ENCODE results near the gene SYNE4. TPM values are rescaled to one million over a fixed set of nuclear protein-coding genes. Genes with fewer than 3 reads are reported as not detected.

The SYNE4 gene
- total and polyA plus RNA-seq, 2 experiments from 2014 or later, result 0.31 TPM; not detected in 1

- peak overlapping the region; percentile 75 for H3K9ac ChIP-seq
- peak overlapping the region; percentile 71 for H3K4me3 ChIP-seq
- no peaks in the 10 kb centered on the region for H3K9me3 ChIP-seq (ENCODE audit: low read depth)
- peaks cover 9% of the 10 kb centered on the region for H3F3A ChIP-seq (ENCODE audit: insufficient read depth)
- H3K36me3 ChIP-seq (ENCODE audit: low read depth), result no peaks in the 10 kb centered on the region
- no peak overlapping the region for H3K27ac ChIP-seq
- H3K9me2 ChIP-seq (ENCODE audit: insufficient read depth), result no peaks in the 10 kb centered on the region
- in situ Hi-C loops (cut with MboI), result no loop called here
- no peaks in the 10 kb centered on the region for H3K27me3 ChIP-seq (replicated peaks; ENCODE audit: insufficient read depth)
- peaks cover 26% of the 10 kb centered on the region for H3K79me2 ChIP-seq (ENCODE audit: insufficient read depth)
- peak; percentile 50 for DNase-seq
- no peak for TF ChIP-seq EZH2 (IDR thresholded peaks at IDR 0.05; ENCODE audit: insufficient read depth, poor library complexity, severe bottlenecking)
- no peak for TF ChIP-seq EZH2phosphoT487 (IDR thresholded peaks at IDR 0.05; ENCODE audit: insufficient read depth, low read depth)
- 11% methylated on average over 41 to 48 of the region's 49 CpGs for WGBS, 2 experiments (ENCODE audit: low coverage in 1 of 2, low lambda C conversion rate in 2 of 2, missing lambda C conversion rate in 2 of 2)
- H3K4me2 ChIP-seq (ENCODE audit: unreplicated experiment), result peak overlapping the region; percentile 89
- H3K4me1 ChIP-seq (ENCODE audit: insufficient read depth), result 0 out of 2 replicates have a peak, but pooled peaks cover 5% of the 10 kb centered on the region
- H2AFZ ChIP-seq, result peak overlapping the region; percentile 89
- H4K20me1 ChIP-seq (ENCODE audit: insufficient read depth), result no peaks in the 10 kb centered on the region
Measured at GRCh38 chr19:35993923-35994598, 14.6 kb downstream of the SYNE4 start.

DNA sequence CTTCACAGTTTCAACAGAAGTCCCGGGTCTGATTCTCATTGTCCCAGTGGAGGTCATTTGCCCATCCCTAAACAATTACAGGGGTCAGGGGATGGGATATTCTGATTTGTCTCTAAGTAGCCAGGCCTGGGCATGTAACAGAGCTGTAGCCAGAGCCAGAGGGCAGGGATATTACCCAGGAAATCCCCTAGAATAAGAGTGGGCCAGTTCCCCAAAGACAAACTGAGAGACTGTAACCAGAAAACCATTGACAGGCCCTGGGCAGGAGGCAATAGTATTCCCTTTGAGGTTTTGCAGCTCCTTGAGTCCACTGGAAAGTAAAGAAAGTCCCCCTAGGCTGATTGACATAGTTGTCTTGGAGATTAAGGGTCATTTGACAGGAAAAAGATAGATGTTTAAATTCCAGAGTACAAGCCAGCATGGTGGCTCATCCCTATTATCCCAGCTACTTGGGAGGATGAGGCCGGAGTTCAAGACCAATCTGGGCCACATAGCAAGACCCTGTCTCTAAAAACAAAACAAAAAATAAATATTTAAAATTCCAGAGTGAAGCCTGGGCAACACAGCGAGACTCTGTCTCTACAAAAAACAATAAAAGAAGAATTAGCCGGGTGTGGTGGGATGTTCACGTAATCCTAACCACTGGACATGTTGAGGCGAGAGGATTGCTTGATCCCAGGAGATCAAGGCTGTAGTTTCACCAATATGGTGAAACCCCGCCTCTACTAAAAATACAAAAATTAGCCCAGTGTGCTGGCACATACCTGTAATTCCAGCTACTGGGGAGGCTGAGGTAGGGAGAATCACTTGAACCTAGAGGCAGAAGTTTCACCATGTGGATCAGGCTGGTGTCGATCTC is 15.5 kb downstream of the SYNE4 start:
- no peak for DNase-seq
- no peak overlapping the region for H3K4me3 ChIP-seq
- H3K79me2 ChIP-seq (ENCODE audit: insufficient read depth), result peaks cover 26% of the 10 kb centered on the region
- no peak overlapping the region for H2AFZ ChIP-seq
- TF ChIP-seq EZH2 (IDR thresholded peaks at IDR 0.05; ENCODE audit: insufficient read depth, poor library complexity, severe bottlenecking), result no peak
- no peak for TF ChIP-seq EZH2phosphoT487 (IDR thresholded peaks at IDR 0.05; ENCODE audit: insufficient read depth, low read depth)
- no peaks in the 10 kb centered on the region for H3K9me3 ChIP-seq (ENCODE audit: low read depth)
- H3K27ac ChIP-seq, result no peak overlapping the region
- no peak overlapping the region for H3K9ac ChIP-seq
- no peaks in the 10 kb centered on the region for H3K27me3 ChIP-seq (replicated peaks; ENCODE audit: insufficient read depth)
- no peaks in the 10 kb centered on the region for H4K20me1 ChIP-seq (ENCODE audit: insufficient read depth)
- 0 out of 2 replicates have a peak, but pooled peaks cover 5% of the 10 kb centered on the region for H3K4me1 ChIP-seq (ENCODE audit: insufficient read depth)
- H3K36me3 ChIP-seq (ENCODE audit: low read depth), result no peaks in the 10 kb centered on the region
- no peaks in the 10 kb centered on the region for H3K9me2 ChIP-seq (ENCODE audit: insufficient read depth)
- WGBS, 2 experiments (ENCODE audit: low coverage in 1 of 2, low lambda C conversion rate in 2 of 2, missing lambda C conversion rate in 2 of 2), result 84% methylated on average over 8 of the region's 8 CpGs
- H3F3A ChIP-seq (ENCODE audit: insufficient read depth), result no peaks in the 10 kb centered on the region
- in situ Hi-C loops (cut with MboI), result no loop called here
- H3K4me2 ChIP-seq (ENCODE audit: unreplicated experiment), result no peak overlapping the region

GRCh38 chr19:35991731-35992450 is 16.7 kb downstream of the SYNE4 start:
- peaks cover 7% of the 10 kb centered on the region; the same call in 1 of the 2 replicates for H3K27me3 ChIP-seq (replicated peaks; ENCODE audit: insufficient read depth)
- no peaks in the 10 kb centered on the region for H3F3A ChIP-seq (ENCODE audit: insufficient read depth)
- no peak overlapping the region for H3K4me2 ChIP-seq (ENCODE audit: unreplicated experiment)
- 73 to 80% methylated on average over 7 of the region's 7 CpGs for WGBS, 2 experiments (ENCODE audit: low coverage in 1 of 2, low lambda C conversion rate in 2 of 2, missing lambda C conversion rate in 2 of 2)
- H3K4me3 ChIP-seq, result no peak overlapping the region
- H3K9me3 ChIP-seq (ENCODE audit: low read depth), result no peaks in the 10 kb centered on the region
- H3K27ac ChIP-seq, result no peak overlapping the region
- no peak for TF ChIP-seq EZH2phosphoT487 (IDR thresholded peaks at IDR 0.05; ENCODE audit: insufficient read depth, low read depth)
- TF ChIP-seq EZH2 (IDR thresholded peaks at IDR 0.05; ENCODE audit: insufficient read depth, poor library complexity, severe bottlenecking), result no peak
- in situ Hi-C loops (cut with MboI), result no loop called here
- DNase-seq, result peak; percentile 16
- no peaks in the 10 kb centered on the region for H4K20me1 ChIP-seq (ENCODE audit: insufficient read depth)
- no peak overlapping the region for H3K9ac ChIP-seq
- no peaks in the 10 kb centered on the region for H3K36me3 ChIP-seq (ENCODE audit: low read depth)
- no peaks in the 10 kb centered on the region for H3K9me2 ChIP-seq (ENCODE audit: insufficient read depth)
- peaks cover 18% of the 10 kb centered on the region for H3K79me2 ChIP-seq (ENCODE audit: insufficient read depth)
- no peak overlapping the region for H2AFZ ChIP-seq
- H3K4me1 ChIP-seq (ENCODE audit: insufficient read depth), result 0 out of 2 replicates have a peak, but pooled peaks cover 5% of the 10 kb centered on the region

Measured in GM23248 (cell line).